Motor neuron (in vitro differentiated cells): ENCODE data around the gene CNTRL. TPM values are rescaled to one million over a fixed set of nuclear protein-coding genes. Genes with fewer than 3 reads are reported as not detected.
A peak's percentile ranks its signal among the peaks of the same experiment; 100 is the strongest.
"Not testable (repeated sequence)": the region's sequence is repeated elsewhere in the genome, so short reads cannot be mapped to it uniquely, and the experiment has no call there.

Experiments used
- ATAC-seq, 8 experiments: fragments of 200-7000 bp; cut with Tn5 transposase; replicated peaks in 6 of 8; 2 replicates each; pipeline ENCODE4 v1.8.0; 2021; ENCODE audit warnings: mild to moderate bottlenecking in 8 of 8, moderate library complexity in 8 of 8
- H3K27ac ChIP-seq, 2 donors: fragments of 250-450 bp; sonication (Bioruptor Pico); 2 replicates each; pipeline ENCODE4 v1.9.0; 2021; ENCODE audit warnings: antibody characterized with exemption in 2 of 2, mild to moderate bottlenecking in 2 of 2, moderate library complexity in 1 of 2
- H3K4me1 ChIP-seq, 2 donors: fragments of 250-450 bp; sonication (Bioruptor Pico); replicated peaks in 1 of 2; 2 replicates each; pipeline ENCODE4 v1.6.1; 2021; ENCODE audit warnings: antibody characterized with exemption in 2 of 2, mild to moderate bottlenecking in 2 of 2, moderate library complexity in 1 of 2
- H3K4me3 ChIP-seq, 5 donors: fragments of 250-450 bp; sonication (Bioruptor Pico); 2 replicates each; pipeline ENCODE4 v1.9.0; 2021; ENCODE audit warnings: antibody characterized with exemption in 5 of 5, mild to moderate bottlenecking in 5 of 5, moderate library complexity in 4 of 5
- WGBS, 10 experiments: fragments of 450-650 bp; shearing (Covaris generic); methylation state at CpG; one replicate each; pipeline ENCODE4 v1.0.0; 2022; 5-methylcytosine and 5-hydroxymethylcytosine counted together
- in situ Hi-C, 9 experiments: fragments of 400-800 bp; cut with MboI; loops; one replicate each; pipeline ENCODE4 v1.15.0; 2021; ENCODE audit warnings: low sequenced_read_pairs in 9 of 9, low pct_unique_long_range_greater_than_20kb in 2 of 9; ENCODE audit not compliant: unreplicated experiment in 9 of 9
- total RNA-seq, 8 experiments: library from RNA; unstranded; fragments of 300-600 nt; gene quantifications; 2 replicates each; pipeline versions ENCODE4 v1.2.3 to v1.2.4, GENCODE V29; 2022

Gene CNTRL, protein sequence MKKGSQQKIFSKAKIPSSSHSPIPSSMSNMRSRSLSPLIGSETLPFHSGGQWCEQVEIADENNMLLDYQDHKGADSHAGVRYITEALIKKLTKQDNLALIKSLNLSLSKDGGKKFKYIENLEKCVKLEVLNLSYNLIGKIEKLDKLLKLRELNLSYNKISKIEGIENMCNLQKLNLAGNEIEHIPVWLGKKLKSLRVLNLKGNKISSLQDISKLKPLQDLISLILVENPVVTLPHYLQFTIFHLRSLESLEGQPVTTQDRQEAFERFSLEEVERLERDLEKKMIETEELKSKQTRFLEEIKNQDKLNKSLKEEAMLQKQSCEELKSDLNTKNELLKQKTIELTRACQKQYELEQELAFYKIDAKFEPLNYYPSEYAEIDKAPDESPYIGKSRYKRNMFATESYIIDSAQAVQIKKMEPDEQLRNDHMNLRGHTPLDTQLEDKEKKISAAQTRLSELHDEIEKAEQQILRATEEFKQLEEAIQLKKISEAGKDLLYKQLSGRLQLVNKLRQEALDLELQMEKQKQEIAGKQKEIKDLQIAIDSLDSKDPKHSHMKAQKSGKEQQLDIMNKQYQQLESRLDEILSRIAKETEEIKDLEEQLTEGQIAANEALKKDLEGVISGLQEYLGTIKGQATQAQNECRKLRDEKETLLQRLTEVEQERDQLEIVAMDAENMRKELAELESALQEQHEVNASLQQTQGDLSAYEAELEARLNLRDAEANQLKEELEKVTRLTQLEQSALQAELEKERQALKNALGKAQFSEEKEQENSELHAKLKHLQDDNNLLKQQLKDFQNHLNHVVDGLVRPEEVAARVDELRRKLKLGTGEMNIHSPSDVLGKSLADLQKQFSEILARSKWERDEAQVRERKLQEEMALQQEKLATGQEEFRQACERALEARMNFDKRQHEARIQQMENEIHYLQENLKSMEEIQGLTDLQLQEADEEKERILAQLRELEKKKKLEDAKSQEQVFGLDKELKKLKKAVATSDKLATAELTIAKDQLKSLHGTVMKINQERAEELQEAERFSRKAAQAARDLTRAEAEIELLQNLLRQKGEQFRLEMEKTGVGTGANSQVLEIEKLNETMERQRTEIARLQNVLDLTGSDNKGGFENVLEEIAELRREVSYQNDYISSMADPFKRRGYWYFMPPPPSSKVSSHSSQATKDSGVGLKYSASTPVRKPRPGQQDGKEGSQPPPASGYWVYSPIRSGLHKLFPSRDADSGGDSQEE (N-terminal part only)
- 10 to 100 TPM in 6 of 8 experiments, 1 to 10 TPM in 2; 3.1 to 19.8 (median 13.8) TPM for total RNA-seq

DNA sequence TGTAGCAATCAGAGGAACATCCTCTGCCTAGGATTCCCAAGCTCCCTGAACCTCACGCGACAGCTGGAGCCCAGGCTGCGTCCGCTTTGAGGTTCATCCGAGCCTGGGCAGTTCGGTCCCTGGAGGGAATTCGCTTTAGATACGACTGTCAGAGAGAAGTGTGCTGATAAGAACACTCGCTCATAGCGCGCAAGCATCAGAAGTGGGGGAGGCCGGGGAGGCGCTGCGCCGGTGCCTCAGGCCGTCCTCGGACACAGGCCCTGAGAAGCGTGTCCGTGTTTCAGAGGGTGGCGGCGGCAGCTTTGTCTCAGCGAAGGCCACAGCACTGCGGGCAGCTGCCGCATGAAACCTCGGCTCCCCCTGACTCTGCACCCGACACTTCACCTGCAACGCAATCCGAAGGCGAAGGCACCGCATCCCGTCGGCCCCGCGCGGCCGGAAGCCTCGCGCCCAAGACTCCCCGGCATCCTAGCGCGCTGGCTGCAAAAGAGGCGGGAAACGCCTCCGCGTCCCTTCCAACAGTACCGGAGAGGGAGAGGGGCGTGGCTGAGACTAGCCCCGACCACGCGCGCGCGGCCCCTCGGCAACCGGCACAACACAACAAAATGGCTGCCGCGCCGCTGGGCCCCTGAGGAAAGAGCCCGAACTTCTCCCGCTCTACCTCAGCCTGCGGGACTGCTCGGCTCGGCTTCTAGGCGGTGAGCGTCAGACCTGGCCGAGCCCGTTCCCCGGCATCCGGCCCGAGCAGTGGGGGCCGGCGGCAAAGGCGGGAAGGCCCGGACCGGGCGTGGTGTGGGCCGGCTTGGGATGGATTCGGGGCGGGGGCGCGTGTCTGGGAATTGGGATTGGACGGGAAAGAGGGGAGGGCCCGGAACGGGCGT, at the start of gene CNTRL:
TSS of gene CNTRL (plus strand) at position 586 of the 881 bp plus-strand sequence. CDS start 13,372 bp downstream, outside the sequence.
- Histone ChIP-seq H3K4me3 (peak within 1 kb of the TSS; percentile 70 to 98 (median 89)), H3K27ac (peak within 1 kb of the TSS; percentile 90 to 94), H3K4me1 (peaks cover 7 to 12% of the 10 kb centered on the region in 2 donors)
- in situ Hi-C loops = loop anchor here in 5 of 9 experiments (25.0 kb wide), 2 partner anchors 312 to 337 kb away; no protein-coding TSS in a partner anchor
- ATAC-seq = peak; percentile 75 to 97 (median 96)
- 0 to 14% (median 2%) methylated on average over 4 to 28 of the region's 85 CpGs; no CpG with 5 or more reads in 1 of the 10 experiments for WGBS, 10 experiments

DNA sequence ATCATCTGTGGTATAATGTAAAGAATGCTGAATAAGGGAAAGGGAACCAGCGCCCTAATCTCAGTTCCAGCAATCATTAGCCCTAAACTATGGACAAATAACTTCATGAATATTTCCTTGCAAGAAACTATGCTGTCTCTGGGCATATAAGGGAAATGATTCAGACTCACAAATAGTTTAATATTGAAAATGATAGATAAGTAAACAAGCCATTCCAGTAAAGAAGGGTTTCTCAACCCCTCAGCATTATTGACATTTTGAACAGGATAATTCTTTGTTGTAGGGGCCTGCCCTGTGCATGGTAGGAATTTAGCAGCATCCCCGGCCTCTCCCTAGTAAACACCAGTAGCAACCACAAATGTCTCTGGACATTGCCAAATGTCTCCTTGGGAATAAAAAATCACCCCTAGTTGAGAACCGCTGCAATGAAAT, 48.5 kb upstream of the CNTRL start:
- no peaks in the 10 kb centered on the region for H3K4me1 ChIP-seq
- in situ Hi-C loops = no loop called here
- peak in 1 of 8 experiments; percentile 71 for ATAC-seq
- 59 to 90% (median 83%) methylated on average over 1 to 3 of the region's 3 CpGs; no CpG with 5 or more reads in 3 of the 10 experiments for WGBS, 10 experiments
- H3K27ac ChIP-seq = no peak overlapping the region
- no peak overlapping the region for H3K4me3 ChIP-seq

DNA sequence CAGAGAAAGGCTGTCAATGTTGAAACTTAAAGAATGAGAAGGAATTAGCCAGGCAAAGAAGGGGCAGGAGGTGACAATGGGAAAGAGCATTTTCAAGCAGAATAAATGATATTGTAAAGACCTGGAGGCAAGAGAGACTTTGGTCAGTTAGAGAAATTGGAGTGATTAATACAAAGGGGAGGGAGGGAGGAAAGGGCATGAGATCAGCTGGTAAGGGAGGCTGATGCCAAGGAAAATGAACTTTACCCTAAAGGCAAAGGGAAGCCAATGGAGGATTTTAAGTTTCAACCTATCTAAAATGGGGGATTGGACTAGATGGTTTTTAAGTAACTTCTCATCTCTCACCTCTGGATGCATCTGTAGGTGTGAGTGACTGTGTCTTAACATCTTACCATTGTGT, 48.0 kb upstream of the CNTRL start:
- no peak overlapping the region for H3K4me3 ChIP-seq
- ATAC-seq = no peak
- in situ Hi-C loops = no loop called here
- H3K4me1 ChIP-seq = no peaks in the 10 kb centered on the region
- H3K27ac ChIP-seq = no peak overlapping the region

GRCh38 chr9:121028285-121028684, 46.5 kb upstream of the CNTRL start:
- WGBS, 10 experiments = 40 to 54% (median 50%) methylated on average over 1 to 2 of the region's 4 CpGs; no CpG with 5 or more reads in 7 of the 10 experiments
- in situ Hi-C loops = not testable (repeated sequence)

GRCh38 chr9:121029469-121029868, 45.3 kb upstream of the CNTRL start:
- Histone ChIP-seq H3K4me1 (no peaks in the 10 kb centered on the region), H3K4me3 (no peak overlapping the region), H3K27ac (no peak overlapping the region)
- no peak for ATAC-seq
- in situ Hi-C loops = no loop called here
- WGBS, 10 experiments = 17 to 57% (median 42%) methylated on average over 1 of the region's 1 CpG; no CpG with 5 or more reads in 5 of the 10 experiments

More at GRCh38 chr9:121028285-121028684, 46.5 kb upstream of the CNTRL start:
- not testable (repeated sequence) for H3K4me3 ChIP-seq, ATAC-seq, H3K4me1 ChIP-seq, H3K27ac ChIP-seq

- Histone ChIP-seq H3K4me1 (no peaks in the 10 kb centered on the region), H3K27ac (no peak overlapping the region), H3K4me3 (no peak overlapping the region)
- ATAC-seq = no peak
- in situ Hi-C loops = no loop called here
- 57 to 100% (median 90%) methylated on average over 2 of the region's 2 CpGs; no CpG with 5 or more reads in 1 of the 10 experiments for WGBS, 10 experiments
These were observed 40.2 kb upstream of the CNTRL start for GRCh38 chr9:121034529-121034928.

- H3K27ac ChIP-seq, H3K4me3 ChIP-seq, H3K4me1 ChIP-seq, in situ Hi-C loops, ATAC-seq: not testable (repeated sequence)
These were observed 39.0 kb upstream of the CNTRL start for GRCh38 chr9:121035717-121036116.

DNA sequence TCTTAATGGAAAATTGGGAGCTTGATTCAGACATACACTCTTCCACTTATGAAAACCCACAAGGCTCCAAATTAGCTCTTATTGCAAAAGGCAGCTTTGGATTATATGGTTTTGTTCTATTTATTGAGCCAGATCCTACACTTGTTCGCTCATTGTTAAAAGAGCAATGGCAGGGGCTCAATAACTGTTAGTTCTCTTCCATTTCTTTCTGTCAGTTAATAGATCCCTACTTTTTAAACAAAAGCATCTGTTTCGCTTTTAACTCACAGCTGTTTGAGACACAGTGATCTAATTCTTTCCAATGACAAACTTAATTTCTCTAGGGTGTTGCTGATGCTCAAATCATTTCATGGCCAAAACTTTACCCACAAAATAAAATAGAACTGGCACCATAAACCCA, 36.4 kb upstream of the CNTRL start:
- no peak for ATAC-seq
- no peak overlapping the region for H3K4me3 ChIP-seq
- no peak overlapping the region for H3K27ac ChIP-seq
- WGBS, 10 experiments = 0 to 94% (median 71%) methylated on average over 1 to 2 of the region's 2 CpGs; no CpG with 5 or more reads in 2 of the 10 experiments
- in situ Hi-C loops = no loop called here
- H3K4me1 ChIP-seq = no peaks in the 10 kb centered on the region

- no peak overlapping the region for H3K4me3 ChIP-seq
- no peak overlapping the region for H3K27ac ChIP-seq
- no peak for ATAC-seq
- in situ Hi-C loops = no loop called here
- H3K4me1 ChIP-seq = no peaks in the 10 kb centered on the region
These were observed 36.0 kb upstream of the CNTRL start for GRCh38 chr9:121038804-121039203.

DNA sequence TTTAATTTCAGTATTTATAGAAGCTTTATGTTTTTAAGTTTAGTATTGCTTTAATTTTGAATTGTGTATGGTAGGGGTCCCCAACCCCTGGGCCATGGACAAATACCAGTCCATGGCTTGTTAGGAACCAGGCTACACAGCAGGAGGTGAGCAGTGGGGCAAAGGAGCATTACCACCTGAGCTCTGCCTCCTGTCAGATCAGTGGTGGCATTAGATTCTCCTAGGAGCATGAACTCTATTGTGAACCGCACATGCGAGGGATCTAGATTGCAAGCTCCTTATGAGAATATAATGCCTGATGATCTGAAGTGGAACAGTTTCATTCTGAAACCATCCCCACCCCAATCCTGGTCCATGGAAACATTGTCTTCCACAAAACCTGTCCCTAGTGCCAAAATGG, 26.6 kb upstream of the CNTRL start:
- H3K4me3 ChIP-seq = no peak overlapping the region
- WGBS, 10 experiments = 75 to 100% (median 100%) methylated on average over 1 to 2 of the region's 2 CpGs; no CpG with 5 or more reads in 6 of the 10 experiments
- no peak for ATAC-seq

GRCh38 chr9:121048618-121049017, 26.1 kb upstream of the CNTRL start:
- Histone ChIP-seq H3K4me1 (no peaks in the 10 kb centered on the region), H3K27ac (no peak overlapping the region), H3K4me3 (no peak overlapping the region)
- in situ Hi-C loops = no loop called here
- ATAC-seq = no peak

More for the DNA sequence above, 26.6 kb upstream of the CNTRL start:
- Histone ChIP-seq H3K4me1 (no peaks in the 10 kb centered on the region), H3K27ac (no peak overlapping the region)
- in situ Hi-C loops = no loop called here
